GM13976 (cell line): Measurements from ENCODE around the gene NUMA1.
A peak's percentile ranks its signal among the peaks of the same experiment; 100 is the strongest.

Source experiments
- DNase-seq: peaks from one replicate; pipeline ENCODE4 v3.0.0; 2012; ENCODE audit warnings: low spot score
- CTCF ChIP-seq: IDR thresholded peaks from 2 replicates; pipeline ENCODE4 v1.5.1; 2012; ENCODE audit warnings: borderline replicate concordance, mild to moderate bottlenecking; ENCODE audit not compliant: insufficient read depth; ENCODE audit errors: extremely low read depth, missing control alignments, control extremely low read depth
- in situ Hi-C: fragments of 300-500 bp; cut with MboI; formaldehyde crosslinking; loops from one replicate; pipeline ENCODE4 v1.12.0; 2022; ENCODE audit warnings: low sequenced_read_pairs, mixed read lengths, inconsistent platforms; ENCODE audit not compliant: unreplicated experiment

The NUMA1 gene

GRCh38 chr11:72061739-72062396 is 18.5 kb downstream of the NUMA1 start:
- in situ Hi-C loops, result no loop called here
- no peak for TF ChIP-seq CTCF
- no peak for DNase-seq

GRCh38 chr11:72058416-72059034 is 21.8 kb downstream of the NUMA1 start:
- DNase-seq, result no peak
- in situ Hi-C loops, result no loop called here
- no peak for TF ChIP-seq CTCF

- no peak for DNase-seq
- in situ Hi-C loops, result no loop called here
- no peak for TF ChIP-seq CTCF
Observed at GRCh38 chr11:72048766-72049460, 31.4 kb downstream of the NUMA1 start.

GRCh38 chr11:72045849-72046248 is 34.5 kb downstream of the NUMA1 start:
- DNase-seq, result no peak
- in situ Hi-C loops, result no loop called here
- TF ChIP-seq CTCF, result no peak

GRCh38 chr11:72042064-72042745 is 38.1 kb downstream of the NUMA1 start:
- no peak for TF ChIP-seq CTCF
- DNase-seq, result no peak
- in situ Hi-C loops, result no loop called here

- no peak for TF ChIP-seq CTCF
- in situ Hi-C loops, result no loop called here
Observed at GRCh38 chr11:72041364-72042063, 38.8 kb downstream of the NUMA1 start.

More at GRCh38 chr11:72041364-72042063, 38.8 kb downstream of the NUMA1 start:
- DNase-seq, result peak; percentile 45
